Measurements from ENCODE around the gene TSPEAR.
A peak's percentile ranks its signal among the peaks of the same experiment; 100 is the strongest.

The TSPEAR gene

GRCh38 chr21:44461464-44462001, 249.8 kb downstream of the TSPEAR start:
- ATAC-seq: no peak
- no peak for DNase-seq

DNA sequence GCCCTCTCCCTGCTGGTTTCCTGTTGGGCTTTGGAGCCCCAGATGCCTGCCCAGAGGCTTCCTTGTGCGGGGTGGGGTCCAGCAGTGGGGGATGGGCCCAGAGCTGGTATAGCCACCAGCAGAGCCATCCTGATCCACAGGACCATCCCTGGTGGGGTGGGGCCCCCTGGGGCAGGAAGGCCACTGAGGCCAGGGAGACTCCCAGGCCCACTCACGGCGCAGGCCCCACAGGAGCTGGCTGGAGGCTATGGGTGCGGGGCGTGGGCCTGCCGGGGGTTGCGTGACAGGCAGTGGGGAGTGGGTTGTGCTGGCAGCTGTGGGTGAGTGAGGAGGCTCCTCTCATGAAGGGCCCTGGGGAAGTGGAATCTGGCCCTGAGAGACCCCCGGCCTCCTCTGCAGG, 250.4 kb downstream of the TSPEAR start:
- no peak for ATAC-seq
- no peak for DNase-seq

- no peak for ATAC-seq
These were observed 251.0 kb downstream of the TSPEAR start for GRCh38 chr21:44460441-44460755.

DNA sequence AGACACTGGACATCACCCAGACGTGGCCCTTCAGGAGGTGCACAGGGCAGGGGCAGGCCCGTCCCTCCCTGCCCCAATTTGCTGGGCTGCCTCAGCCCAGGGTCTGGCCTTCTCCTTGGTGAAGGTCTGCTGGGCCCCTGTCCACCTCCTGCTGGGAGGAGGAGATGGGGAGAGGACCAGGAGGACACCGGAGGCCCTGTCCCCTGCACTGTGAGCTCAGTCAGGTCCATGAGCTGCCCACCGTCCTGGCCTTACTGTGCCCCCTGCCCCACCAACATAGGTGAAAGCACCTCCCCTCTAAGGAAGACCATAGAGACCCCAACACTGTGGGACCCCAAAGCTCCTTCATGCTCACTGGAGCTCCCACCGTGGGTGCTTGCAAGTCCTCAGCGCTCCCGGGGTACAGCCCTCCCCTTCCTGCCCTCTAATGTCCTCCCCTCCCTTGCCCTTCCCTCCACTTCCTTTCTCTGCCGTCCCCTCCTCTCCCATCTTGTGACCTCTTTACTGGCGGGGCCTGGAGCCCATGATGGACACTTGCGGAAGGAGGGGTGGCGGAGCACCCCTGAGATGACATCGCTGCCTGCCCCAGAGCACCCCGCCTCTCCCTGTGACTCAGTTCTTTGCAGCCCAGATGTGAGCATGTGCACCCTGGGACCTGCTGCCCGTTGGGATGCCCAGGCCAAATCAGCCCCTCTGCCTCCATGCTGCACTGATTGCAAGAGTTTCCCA, 251.5 kb downstream of the TSPEAR start:
- ATAC-seq: no peak

More at GRCh38 chr21:44460441-44460755, 251.0 kb downstream of the TSPEAR start:
- no peak for DNase-seq

GRCh38 chr21:44458971-44459711, 252.2 kb downstream of the TSPEAR start:
- DNase-seq (no peak), ATAC-seq (no peak)

More for the DNA sequence above, 251.5 kb downstream of the TSPEAR start:
- DNase-seq: no peak

GRCh38 chr21:44456915-44457736, 254.2 kb downstream of the TSPEAR start:
- ATAC-seq: no peak
- DNase-seq: no peak

DNA sequence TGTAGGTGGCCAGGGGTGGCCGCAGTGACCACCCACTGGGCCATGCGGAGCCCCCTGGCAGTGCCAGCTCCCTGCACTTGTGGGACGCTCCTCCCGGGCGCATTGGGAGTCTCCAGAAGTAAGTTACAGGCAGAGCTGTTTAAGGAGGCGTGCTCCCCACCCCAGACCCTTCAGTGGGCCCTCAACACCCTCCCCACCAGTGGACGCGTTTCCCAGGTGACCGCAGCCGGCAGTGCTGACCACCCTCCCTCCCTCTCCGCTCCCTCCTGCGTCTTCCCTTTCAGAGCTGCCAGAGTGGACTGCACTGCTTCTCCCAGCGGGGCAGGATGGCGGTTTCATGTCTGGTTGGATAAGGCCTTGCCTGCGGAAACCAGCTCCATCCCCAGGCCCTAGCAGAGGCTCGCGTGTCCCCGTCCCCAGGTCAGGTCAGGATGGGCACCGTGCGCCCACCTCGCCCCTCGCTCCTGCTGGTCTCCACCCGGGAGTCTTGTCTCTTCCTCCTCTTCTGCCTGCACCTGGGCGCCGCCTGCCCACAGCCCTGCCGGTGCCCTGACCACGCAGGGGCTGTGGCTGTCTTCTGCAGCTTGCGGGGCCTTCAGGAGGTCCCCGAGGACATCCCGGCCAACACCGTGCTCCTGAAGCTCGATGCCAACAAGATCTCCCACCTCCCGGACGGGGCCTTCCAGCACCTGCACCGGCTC, 255.0 kb downstream of the TSPEAR start:
- no peak for ATAC-seq
- DNase-seq: no peak

DNA sequence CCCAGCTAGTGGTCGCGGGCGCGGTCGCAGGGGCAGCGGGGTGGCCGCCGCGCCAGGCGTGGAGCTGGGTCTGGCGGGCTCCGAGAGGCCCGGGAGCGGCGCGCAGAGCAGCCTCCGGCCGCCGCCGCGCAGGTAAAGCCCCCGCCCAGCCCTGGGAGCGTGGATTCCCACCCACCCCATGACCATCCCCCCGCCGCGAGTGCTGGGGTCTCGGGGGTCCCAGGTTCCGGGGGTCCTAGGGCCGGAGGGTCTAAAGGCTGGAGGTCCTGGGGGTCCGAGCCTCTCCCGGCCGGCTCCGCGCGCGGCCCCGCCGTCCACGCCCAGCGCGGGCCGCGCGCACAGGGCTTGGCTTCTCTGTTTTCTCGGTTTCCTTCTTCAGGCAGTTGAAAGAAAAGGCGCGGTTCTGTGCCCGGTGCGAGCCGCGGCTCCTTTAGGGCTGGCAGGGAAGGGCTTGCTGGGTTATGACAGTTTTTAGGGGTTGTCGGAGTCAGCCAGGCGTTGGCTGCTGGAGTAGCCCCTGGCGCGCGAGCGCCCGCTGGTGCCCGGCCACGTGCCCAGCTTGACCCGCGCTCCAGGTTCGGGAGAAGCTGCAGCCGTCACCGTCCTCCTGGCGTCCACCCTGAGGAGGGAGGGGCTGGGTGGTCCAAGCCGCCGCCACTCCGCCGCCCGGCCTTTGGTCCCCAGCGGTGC, 255.7 kb downstream of the TSPEAR start:
- ATAC-seq (peak; percentile 40), DNase-seq (peak; percentile 42)

GRCh38 chr21:44454747-44455523, 256.4 kb downstream of the TSPEAR start, which contains the start of gene LRRC3:
Gene LRRC3 (plus strand): TSS chr21:44455510. CDS start chr21:44456645, 1,135 bp downstream.
- ATAC-seq (peak; percentile 68), DNase-seq (peak; percentile 86)

GRCh38 chr21:44454058-44454457, 257.3 kb downstream of the TSPEAR start:
- no peak for DNase-seq
- ATAC-seq: no peak

DNA sequence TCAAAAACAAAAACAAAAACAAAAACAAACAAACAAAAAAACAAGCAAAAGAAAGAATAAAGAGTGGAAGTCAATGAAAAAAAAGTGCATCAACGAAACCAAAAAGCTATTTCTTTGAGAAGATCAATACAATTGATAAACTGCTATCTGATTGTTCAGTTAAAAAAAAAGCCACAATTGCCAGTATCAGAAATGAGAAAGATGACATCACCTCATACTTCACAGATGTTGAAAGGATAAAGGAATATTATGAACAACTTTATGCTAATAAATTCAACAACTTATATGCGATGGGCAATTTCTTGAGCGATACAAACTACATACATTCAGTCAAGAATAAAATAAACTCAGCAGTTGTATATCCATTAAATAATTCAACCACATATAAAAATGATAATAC, 258.3 kb downstream of the TSPEAR start:
- DNase-seq (no peak), ATAC-seq (no peak)

- DNase-seq (no peak), ATAC-seq (no peak)
These were observed 260.4 kb downstream of the TSPEAR start for GRCh38 chr21:44450999-44451398.

DNA sequence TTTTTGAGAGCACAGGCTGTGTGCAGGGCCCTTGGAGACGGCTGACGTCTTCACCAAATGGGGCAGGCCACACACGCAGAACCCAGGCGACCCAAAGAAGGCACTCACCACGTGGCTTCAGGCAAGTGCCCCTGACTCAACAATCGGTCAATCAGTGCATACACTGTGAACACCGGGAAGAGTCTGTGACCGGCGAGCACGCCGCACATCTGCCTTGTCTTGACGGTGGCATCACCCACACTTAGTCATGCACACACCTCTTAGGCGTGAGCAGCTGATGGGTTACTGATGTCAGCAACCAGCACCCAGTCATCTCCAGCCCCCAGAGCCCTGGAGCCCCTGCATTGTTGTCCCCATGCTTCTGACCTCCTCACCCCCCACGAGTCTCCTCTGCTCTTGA, 261.0 kb downstream of the TSPEAR start:
- DNase-seq (no peak), ATAC-seq (no peak)

GRCh38 chr21:44449473-44450363, 261.7 kb downstream of the TSPEAR start:
- ATAC-seq (no peak), DNase-seq (no peak)

- DNase-seq (no peak), ATAC-seq (no peak)
These were observed 262.7 kb downstream of the TSPEAR start for GRCh38 chr21:44448651-44449131.

Measured in stimulated activated naive CD8-positive, alpha-beta T cell treated with anti-CD3 and anti-CD28 coated beads, Interleukin-15, Interleukin-2, amounts not matched to agents 100 U/mL and 50 U/mL, for 24 hours (primary cell).